Hair follicle dermal papilla cell (primary cell): ENCODE measurements around the gene HES4. TPM values are rescaled to one million over a fixed set of nuclear protein-coding genes. Genes with fewer than 3 reads are reported as not detected.

Source experiments
- small RNA-seq: library from RNA; depleted of rRNA; stranded (forward); fragments of <200 nt; gene quantifications from one replicate; pipeline ENCODE3, GENCODE V24; 2012
- total RNA-seq: library from RNA; depleted of rRNA; stranded (reverse); fragments of >200 nt; gene quantifications from 2 replicates; pipeline ENCODE4 v1.2.3, GENCODE V29; 2012

The HES4 gene
- total RNA-seq: 0.49 and 1.3 TPM in 2 replicates

GRCh38 chr1:999725-1000356 is at the start of gene HES4:
Gene HES4, minus strand, starts transcription at chr1:1000097. Its CDS starts 124 bp downstream, at chr1:999973.

GRCh38 chr1:1020000-1020404 is 20.1 kb upstream of the HES4 start, which contains the start of gene AGRN:
Gene AGRN, plus strand, starts transcription at chr1:1020120. Its CDS starts 53 bp downstream, at chr1:1020173.

DNA sequence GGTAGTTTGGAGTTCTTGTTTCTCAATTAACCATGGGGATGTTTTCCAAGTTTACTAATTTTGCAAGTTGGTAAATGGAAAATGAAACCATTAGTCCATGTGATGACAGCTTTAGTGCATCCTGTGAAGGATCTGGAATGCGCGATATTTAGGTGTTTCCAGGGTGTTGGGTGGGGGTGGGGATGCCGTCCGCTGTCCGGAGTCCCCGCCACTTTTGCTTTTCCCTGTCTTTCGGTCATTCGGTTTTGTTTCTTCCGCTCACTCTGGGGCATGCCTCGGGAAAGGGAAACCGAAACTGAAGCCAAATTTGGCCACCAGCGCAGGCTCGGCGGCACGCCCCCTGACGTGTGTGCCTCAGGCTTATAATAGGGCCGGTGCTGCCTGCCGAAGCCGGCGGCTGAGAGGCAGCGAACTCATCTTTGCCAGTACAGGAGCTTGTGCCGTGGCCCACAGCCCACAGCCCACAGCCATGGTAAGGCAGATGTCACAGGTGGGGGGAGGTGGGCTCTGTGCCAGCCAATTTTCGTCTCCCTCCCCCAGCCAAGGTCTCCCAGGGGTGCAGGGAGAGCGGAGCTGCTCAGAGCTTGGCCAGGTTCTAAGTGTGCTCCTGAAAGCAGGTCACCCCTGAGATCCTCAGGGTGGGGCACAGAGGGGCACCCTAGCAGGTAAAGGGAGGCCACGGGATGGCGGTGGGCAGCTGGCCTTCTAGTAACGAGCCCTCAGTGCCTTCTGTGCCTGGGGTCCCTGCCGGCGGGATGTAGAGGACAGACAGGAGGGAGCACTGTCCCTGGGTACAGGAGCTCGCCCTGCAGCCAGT is 13.4 kb upstream of the HES4 start, which contains the start of gene ISG15:
Gene ISG15 (plus strand): TSS at position 393 of the 817 bp plus-strand sequence. CDS start 77 bp downstream, at position 470.

GRCh38 chr1:981955-982558 is 17.8 kb downstream of the HES4 start, which contains the start of gene PERM1:
Gene PERM1, minus strand, starts transcription at chr1:982093. Its CDS starts 1,064 bp downstream, at chr1:981029.

GRCh38 chr1:966135-966703 is 33.7 kb downstream of the HES4 start, which contains the start of gene PLEKHN1:
Gene PLEKHN1, plus strand, starts transcription at chr1:966482. Its CDS starts 50 bp downstream, at chr1:966532.

DNA sequence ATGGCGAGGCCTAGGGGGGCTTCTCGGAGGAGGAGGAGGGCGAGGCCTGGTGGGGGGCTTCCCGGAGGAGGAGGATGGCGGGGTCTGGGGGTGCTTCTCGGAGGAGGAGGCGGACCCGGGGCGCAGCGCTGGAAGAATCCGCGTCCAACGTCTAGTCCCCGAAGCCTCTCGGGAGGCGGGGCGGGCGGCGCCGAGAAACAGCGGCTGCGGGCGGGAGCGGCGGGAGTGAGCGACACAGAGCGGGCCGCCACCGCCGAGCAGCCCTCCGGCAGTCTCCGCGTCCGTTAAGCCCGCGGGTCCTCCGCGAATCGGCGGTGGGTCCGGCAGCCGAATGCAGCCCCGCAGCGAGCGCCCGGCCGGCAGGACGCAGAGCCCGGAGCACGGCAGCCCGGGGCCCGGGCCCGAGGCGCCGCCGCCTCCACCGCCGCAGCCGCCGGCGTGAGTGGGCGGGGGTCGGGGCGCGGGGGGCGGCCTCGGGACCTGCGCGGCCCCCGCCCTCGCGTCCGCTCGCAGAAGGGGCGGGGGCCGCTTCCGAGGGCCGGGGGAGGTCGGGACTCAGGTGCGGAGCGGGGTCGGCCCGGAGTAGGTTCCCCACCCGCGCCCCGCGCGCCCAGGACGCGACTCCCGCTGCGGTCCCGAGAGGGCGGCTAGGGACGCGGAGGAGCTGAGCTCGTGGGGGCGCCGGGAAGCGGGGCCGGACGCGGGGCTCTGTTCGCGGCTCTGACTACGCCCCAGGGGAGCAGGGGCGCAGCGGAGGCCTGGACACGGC is 39.4 kb downstream of the HES4 start, which contains the start of gene KLHL17:
Gene KLHL17 (plus strand): TSS at position 222 of the 769 bp plus-strand sequence. CDS start 110 bp downstream, at position 332.

DNA sequence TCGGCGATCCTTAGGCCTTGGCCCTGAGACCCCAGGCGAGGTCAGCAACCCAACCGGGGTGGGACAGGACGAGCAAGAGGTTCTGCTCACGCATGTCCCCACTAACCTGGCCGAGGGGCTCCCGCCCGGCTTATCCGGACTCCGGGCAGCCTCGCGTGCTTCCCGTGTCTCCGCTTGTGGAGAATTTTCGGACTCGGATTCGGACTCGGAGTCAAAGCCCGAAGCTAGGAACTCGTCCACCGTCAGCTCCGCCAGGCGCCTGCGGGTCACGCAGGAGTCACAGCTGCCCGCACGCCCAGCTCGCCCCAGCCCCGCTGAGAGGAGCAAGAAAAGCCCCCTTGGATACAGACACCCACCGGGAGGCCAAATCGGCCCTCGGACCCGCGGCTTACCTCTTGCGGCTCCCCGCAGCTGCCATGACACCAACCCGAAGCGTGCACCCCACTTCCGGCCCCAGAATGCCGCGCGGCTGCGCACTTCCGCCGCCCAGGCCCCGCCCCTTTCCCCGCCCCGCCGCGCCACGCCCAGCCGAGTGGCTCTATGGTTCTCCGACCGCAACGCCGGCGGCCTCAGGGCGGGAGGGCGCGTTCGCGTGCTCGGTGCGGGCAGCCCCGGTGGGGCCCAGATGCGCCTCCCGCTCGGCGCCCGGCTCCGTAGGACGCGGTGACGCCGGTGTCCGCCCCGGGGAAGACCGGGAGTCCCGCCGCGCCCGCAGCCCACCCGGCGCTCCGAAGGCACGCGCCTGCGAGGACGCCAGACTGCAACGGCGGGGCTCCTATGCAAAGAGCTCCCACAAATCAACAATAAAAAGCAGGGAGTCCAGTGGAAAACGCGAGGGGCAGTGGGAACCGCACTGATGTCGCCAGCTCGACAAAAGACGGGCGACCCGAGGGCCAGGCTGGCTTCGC is 40.8 kb downstream of the HES4 start, which contains the start of gene NOC2L:
Gene NOC2L (minus strand): TSS at position 434 of the 908 bp plus-strand sequence. CDS start 16 bp downstream, at position 418.

Small RNA genes lying within 50 kb of the gene (small RNA-seq; reads per million reads assigned to genes)
- not detected for gene AL645608.3

Other genes starting within 250 kb of the HES4 start
- gene SAMD11, start 76.2 kb downstream of the HES4 start, total RNA-seq: 1.1 and 1.8 TPM in 2 replicates
- 50.6 and 52.7 TPM in 2 replicates for gene NOC2L, start 40.8 kb downstream of the HES4 start, total RNA-seq
- gene KLHL17, start 39.5 kb downstream of the HES4 start, total RNA-seq: 6.3 and 7.3 TPM in 2 replicates
- gene PLEKHN1, start 33.6 kb downstream of the HES4 start, total RNA-seq: 0.49 and 0.65 TPM in 2 replicates
- not detected in 2 replicates for gene PERM1, start 18.0 kb downstream of the HES4 start, total RNA-seq
- gene ISG15, start 13.4 kb upstream of the HES4 start, total RNA-seq: 97.5 and 108 TPM in 2 replicates
- gene AGRN, start 20.0 kb upstream of the HES4 start, total RNA-seq: 35.6 and 51.6 TPM in 2 replicates
- gene RNF223, start 74.2 kb upstream of the HES4 start, total RNA-seq: not detected in 2 replicates
- 9.2 and 12.3 TPM in 2 replicates for gene C1orf159, start 116.0 kb upstream of the HES4 start, total RNA-seq
- not detected in 2 replicates for gene TTLL10, start 173.8 kb upstream of the HES4 start, total RNA-seq
- gene TNFRSF18, start 206.5 kb upstream of the HES4 start, total RNA-seq: 0.16 TPM in 1 of 2 replicates, not detected in the other
- 0.24 TPM in 1 of 2 replicates, not detected in the other for gene TNFRSF4, start 214.1 kb upstream of the HES4 start, total RNA-seq
- 112 and 134 TPM in 2 replicates for gene SDF4, start 231.9 kb upstream of the HES4 start, total RNA-seq
- 34.0 and 34.9 TPM in 2 replicates for gene B3GALT6, start 232.1 kb upstream of the HES4 start, total RNA-seq
- 0.36 and 1.1 TPM in 2 replicates for gene C1QTNF12, start 246.6 kb upstream of the HES4 start, total RNA-seq